GM18502 (cell line): ENCODE measurements around the gene SORBS1.

ENCODE experiments used
- ATAC-seq: cut with Tn5 transposase; IDR thresholded peaks from one replicate; pipeline ENCODE4 v1.9.1; 2021; ENCODE audit warnings: mild to moderate bottlenecking; ENCODE audit not compliant: unreplicated experiment, poor library complexity

Gene SORBS1

DNA sequence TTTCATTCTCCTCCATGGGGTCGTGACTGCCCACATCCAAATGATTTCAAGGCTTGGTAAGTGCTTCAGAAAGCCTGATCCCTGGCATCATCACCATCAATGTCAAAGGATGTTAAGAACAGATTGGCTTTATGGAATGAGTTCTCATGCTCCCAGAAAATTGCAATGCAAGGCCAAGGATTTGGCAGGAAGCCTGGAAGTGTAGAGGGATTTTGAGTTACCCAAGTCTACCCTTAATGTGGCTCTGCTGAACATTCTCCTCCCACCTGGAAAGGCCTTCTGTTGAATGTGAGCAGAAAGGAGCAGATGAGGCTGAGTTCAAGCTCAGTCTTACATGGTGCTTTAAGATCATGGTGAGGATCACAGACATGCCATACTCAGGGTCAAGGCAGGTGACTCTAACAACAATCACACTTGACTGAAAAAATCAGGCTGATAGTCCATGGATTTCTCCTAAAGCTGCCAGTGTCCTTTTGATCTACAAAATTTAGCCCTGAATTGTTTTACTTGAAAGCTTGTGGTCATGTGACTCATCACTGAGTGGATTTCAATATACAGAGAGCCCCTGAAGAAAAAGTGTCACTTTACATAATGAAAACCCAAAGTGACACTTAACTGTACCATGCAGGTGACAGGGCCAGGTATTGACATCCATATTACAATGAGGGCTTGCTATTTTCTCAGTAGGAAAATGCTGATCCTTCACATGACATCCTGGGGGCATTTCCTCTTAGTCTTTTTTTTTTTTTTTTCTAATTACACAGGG is 159.3 kb downstream of the SORBS1 start:
- ATAC-seq: no peak

DNA sequence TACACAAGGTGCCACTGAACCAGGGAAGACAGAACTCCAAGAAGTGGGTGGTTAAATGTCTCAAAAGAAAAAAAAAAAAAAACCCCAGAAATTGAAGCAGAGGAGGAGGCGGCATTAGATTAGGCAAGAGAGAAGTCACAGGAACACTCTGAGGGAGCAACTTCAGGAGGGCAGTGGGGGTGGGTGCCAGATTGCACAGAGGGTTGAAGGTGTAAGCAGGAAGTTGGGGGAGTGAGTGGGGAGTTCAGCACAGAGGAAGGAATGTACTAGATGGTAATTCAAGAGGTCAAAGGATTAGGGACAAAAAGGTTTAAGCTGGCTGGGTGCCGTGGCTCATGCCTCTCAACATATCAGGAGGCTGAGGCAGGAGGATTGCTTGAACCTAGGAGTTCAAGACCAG is 160.4 kb downstream of the SORBS1 start:
- ATAC-seq: no peak

DNA sequence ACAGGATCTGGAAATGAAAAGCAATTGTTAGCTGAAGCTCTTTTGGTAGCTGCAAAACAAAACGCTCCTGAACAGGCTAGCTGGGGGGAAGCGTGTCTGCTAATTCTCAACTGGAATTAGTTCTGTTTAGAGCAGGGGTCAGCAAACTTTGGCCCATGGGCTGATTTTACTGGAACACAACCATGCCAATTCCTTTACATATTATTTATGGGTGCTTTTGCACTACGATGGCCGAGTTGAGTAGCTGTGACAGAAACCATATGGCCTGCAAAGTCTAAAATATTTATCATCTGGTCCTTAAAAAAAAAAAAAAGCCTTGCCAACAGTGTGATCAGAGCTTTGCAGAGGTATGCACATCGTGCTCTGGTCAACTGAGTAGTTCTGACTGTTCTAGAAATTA is 162.0 kb downstream of the SORBS1 start:
- no peak for ATAC-seq

DNA sequence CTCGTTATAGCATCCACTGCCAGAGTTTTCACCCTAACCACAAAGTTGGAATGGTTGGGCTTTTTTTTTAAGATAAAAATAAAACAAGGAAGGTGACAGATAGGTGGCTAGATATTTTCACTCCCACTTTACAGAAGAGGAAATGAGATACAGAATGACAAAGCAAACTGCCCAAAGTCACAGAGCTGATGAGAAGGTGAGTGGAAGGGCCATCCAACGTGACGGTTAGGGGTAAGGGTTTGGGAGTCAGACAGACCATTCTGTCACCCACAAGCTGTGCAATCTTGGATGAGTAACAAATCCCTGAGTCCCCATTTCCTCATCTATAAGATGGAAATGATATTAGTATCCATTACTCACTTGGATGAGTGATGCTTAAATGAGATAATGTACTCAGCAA is 163.4 kb downstream of the SORBS1 start:
- ATAC-seq: no peak

DNA sequence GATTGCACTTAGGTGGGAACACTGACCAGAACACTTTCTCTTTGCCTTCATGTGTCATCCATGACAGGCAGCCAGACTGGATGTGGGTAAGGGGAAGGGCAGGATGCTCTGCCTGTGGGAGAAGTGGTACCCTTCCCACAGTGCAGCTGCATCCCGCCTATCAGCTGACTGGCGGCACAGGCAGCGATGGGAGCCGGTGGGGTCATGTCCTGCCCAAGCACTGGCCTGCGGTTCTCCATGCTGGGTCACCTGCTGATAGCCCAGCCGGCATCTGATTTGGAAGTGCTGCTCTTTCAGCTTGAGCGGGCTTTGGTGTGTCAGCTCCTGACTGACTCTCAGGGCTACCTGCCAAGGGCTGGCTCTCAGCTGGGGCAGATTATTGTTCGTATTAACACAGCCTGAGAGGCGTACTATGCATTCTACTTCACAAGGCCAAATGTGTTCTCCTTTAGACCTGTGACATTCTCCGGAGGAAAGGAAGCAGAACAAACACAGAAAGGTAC is 165.2 kb downstream of the SORBS1 start:
- ATAC-seq: no peak

DNA sequence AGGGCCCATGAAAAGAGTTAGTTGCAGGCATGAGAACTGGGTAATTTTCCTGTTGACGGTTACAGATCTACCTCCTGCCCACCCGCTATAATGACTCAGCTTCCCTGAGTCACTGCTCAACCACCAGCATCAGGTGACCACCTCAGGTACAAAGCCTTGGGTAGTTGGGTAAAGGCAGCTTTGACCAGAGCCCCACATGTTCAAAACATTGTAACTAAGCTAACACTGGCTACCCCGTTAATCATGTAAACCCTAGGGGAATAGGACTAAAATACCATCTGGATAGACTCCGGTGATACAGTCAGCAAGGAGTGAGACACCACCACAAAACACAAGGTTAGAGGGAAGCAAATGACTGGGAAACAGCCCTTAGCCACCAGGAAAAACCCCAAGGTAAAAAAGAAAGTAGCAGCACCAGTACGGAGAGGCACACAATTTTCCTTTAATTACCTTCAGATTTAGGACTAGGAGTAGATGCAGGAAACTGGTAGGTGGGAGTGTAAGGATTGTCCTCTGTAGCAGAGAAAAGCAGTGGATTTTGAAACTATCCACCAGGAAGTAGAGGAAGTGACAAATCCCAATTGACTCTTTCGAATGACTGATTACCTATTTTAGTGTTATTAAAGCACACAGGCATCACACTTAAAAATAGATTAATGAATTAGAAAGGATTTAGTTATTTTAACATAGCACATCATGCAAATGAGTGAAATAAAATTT is 166.8 kb downstream of the SORBS1 start:
- peak; percentile 57 for ATAC-seq

DNA sequence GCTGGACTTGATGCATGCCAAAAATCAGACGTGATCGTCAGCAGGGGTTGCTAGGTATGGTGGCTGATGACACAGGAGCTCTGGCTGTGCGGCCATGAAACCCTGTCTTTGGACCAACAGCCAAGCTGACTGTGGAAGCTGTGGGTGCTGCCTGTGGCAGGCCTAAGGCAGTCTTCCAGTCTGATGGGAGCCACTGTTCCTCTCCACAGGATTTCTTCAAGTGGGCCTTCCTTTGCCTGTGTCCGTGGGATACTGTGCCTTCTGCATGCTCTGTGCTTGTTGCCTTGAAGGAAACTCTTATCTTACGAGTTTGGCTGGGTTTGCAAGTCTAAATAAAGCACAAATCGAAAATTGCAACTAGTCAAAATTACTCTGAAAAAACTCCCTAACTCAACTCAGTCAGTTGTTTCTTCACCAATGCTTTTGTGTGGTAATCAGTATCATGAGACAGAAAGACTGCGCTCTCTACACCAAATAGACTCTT is 168.4 kb downstream of the SORBS1 start:
- ATAC-seq: peak; percentile 36

DNA sequence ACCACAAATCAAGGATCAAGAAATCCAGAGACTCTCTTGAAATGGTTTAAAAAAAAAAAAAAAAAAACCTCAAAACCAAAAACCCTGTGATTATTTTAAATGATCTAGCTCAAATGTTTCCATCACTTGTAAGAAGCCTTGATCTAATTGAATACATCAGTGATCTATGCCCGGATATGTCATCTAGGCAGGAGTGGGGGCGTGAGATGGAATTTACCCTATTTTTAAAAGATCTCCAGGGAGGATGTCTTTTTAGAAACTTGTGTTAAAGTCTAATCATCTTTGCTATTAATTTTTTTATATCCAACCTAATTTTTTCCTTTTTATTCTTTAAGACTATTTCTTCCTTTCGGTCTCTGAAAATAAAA is 169.0 kb downstream of the SORBS1 start:
- ATAC-seq: no peak

DNA sequence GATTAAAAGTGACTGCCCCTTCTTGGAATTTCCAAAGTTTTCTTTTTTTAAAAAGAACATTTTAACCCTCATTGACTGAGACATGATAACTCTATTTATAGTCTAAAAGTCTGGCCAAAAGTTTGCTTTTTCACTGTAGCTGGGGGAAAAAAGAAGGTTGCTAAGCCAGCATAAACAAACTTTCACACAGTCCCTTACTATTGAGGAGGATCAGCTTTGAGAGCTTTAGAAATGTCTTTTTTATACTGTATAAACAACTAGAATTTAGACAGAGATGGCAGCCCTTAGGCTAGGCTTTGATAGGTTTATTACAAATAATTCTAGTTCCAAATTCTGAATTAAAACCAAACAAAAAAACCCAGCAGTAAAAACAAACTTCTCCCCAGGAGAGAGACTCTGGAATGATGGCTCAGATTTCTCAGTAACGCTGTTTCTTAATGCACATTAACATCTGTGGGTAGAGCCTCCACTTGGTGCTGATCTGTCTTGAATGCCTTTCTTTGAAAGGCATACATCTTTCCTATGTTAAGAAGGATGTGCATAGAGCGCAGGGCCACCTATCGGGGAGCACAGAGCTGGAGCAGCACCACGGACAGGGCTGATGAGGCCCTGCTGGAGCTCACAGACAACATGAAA is 169.5 kb downstream of the SORBS1 start:
- ATAC-seq: no peak

DNA sequence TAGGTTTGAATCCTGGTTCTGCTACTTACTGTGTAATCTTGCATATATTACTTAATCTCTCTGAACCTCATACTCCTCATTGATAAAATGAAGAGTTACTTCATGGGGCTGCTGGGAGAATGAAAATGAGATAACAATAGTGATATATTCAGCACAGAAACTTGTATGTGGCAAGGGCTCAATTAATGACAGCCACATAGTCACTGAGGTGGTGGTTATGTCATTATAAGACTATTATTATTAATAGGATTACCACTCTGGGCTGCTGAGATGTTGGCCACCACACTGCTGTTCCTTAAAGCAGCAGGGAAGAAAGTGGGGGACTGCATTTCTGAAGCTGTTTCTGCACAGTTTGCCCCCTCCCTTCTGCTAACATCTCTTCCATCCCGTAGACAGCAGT is 170.0 kb downstream of the SORBS1 start:
- ATAC-seq: no peak

DNA sequence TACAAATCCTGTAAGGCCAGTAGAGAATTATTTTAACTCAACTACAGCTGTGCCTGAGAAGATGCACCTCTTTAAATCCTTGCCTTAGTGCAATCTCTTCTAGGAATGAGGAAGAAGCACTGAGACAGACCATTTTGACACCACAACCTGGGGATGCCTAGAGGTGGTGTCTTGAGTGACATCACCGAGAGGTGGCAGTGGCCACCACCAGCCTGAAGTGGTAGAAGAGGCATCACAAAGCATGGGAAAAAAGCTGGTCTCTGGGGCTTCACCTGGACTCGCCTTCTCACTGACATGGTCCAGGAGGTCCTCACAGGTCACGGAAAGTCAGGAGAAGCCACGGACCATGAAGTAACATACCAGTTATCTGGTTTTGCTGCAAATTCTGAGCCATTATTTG is 171.2 kb downstream of the SORBS1 start:
- no peak for ATAC-seq

DNA sequence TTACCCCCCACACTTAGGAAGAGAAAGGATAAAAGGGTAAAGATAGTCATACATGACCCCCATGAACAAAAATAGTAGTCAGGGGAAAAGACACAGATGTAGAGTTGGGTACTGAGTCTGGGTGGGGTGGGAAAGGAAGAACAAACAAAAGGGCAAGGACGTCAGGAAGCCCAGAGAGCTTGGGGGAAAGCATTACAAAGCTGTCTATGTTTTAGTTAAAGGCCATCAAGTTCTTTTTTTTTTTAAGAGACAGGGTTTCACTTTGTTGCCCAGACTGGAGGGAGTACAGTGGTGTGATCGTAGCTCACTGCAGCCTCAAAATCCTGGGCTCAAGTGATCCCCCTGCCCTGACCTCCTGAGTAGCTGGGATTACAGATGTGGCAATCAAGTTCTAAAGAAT is 172.0 kb downstream of the SORBS1 start:
- no peak for ATAC-seq

DNA sequence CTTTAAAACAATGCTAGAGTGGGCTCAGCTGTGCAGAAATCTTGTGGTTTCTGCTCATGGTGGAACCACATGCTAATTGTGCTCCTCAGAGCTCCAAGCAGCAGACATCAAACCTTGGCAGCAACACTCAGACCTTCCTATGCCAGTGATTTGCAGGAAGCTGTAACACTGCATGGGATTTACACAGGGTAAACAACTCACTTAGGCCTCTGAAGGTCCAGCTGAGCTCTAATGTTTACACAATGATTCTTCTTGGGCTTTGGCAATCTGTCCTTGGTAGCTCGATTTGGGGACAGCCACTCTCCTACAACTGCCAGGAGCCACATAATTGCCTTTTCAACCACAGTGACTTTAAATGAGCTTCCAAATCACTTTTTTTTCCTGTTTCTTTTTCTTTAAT is 172.6 kb downstream of the SORBS1 start:
- no peak for ATAC-seq

DNA sequence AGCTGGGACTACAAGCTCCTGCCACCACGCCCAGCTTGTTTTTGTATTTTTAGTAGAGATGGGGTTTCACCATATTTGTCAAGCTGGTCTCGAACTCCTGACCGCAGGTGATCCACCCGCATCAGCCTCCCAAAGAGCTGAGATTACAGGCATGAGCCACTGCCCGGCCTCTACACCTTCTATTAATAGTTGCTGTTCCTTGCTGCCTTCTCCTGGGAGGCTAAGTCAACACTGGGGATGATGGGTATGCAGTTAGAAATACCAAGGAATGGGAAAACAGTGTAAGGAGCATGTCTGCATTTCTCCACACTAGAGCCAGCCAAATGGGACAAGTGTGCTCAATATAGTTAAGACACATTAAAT is 173.1 kb downstream of the SORBS1 start:
- ATAC-seq: no peak

DNA sequence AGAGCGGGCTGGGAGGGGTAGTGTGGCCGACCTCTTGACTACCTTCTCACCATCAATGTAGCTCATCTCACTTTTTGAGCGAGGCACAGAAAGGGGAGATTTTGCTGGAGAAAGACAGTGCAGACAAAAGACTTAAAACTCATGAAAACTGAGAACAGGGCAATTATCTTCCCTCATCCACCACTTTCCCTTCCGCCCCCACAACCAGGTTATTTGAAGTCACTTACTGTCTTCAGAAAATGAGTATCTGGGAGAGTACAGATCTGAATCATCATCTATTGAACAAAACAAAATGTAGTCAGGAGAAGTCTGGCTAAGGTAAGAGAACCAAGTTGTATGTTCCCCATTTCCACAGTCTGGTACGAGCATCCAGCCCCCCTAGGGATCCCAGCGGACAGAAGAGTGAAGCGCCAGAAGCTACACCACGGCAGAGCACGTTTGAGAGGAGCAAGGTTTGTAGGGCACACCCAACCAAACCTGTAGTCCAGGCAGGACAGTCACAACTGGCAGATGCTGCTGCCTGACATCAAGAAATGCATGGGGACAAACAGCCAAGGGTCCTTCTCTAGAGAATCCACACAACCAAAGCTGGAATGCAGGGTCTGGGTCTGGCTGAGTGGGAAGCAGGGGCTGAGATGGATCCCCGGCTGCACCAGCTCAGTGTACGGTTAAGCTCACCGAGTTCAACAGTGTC is 177.0 kb downstream of the SORBS1 start:
- ATAC-seq: no peak

DNA sequence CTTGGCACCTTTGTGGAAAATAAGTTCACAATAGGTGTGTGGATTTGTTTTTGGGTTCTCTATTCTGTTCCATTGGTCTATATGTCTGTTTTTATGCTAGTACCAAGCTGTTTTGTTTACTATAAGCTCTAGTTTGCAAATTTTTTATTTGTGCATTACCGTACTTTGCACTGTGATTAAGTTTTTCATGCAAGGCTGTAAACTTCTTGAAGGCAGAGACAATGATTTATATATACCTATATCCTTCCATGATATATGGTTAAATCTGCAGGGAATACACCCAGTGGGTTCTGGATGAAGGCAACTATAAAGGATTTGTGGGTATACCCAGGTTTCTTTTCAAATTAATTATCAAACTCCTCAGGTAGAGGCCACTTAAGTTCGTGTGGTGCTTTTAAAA is 178.6 kb downstream of the SORBS1 start:
- ATAC-seq: no peak

DNA sequence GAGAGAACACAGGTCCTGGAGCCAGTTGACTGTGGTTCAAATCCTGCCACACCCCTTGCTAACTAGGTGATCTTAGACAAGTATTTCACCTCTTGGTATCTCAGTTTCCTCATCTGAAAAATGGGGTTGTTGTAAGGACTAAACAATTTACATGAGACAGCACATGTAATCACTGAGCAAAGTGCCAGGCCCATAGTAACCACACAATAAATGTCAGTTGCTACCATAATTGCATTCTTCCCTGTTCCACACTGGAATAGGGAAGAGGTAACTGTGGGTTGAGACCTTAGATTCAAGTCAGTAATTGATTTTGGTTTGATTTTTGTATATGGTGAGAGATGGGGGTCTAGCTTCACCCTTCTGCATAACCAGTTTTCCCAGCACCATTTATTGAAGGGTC is 179.0 kb downstream of the SORBS1 start:
- ATAC-seq: no peak

DNA sequence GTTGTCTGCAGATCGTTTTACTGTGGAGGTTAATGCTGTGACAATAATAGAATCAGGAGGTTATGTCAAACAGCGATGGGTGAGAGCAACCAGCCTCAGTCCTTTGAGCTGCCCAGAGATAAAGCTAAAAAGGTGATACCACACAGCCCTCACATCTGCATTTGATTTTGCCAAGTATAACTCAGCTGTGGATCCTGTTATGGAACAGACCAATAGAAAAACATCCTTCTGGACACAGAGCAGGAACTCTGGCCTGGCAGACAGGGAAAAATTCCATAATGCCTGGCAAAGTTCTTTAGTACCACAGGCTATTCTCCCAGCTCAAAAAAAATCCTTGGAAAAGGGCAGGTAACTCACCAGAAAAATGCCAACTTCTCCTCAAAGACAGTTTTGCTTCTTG is 183.2 kb downstream of the SORBS1 start:
- no peak for ATAC-seq

DNA sequence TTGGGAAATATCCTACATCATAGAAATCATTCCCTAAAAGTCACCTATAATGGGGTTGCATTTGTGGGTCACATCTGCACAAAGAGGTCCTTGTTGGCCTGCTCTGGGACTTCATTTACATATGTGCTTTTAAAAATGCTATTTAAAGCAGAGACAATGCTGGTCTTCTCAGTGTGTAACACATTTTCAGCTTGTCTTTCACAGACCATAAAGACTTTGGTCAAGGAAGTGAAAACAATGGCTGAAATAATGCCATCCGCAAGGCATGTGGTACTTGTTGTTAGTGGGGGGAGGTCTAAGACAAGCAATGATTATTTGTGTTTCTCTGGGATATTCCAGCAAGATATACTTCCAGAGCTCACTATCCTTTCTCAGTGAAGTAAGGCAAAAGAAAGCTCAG is 185.8 kb downstream of the SORBS1 start:
- no peak for ATAC-seq

DNA sequence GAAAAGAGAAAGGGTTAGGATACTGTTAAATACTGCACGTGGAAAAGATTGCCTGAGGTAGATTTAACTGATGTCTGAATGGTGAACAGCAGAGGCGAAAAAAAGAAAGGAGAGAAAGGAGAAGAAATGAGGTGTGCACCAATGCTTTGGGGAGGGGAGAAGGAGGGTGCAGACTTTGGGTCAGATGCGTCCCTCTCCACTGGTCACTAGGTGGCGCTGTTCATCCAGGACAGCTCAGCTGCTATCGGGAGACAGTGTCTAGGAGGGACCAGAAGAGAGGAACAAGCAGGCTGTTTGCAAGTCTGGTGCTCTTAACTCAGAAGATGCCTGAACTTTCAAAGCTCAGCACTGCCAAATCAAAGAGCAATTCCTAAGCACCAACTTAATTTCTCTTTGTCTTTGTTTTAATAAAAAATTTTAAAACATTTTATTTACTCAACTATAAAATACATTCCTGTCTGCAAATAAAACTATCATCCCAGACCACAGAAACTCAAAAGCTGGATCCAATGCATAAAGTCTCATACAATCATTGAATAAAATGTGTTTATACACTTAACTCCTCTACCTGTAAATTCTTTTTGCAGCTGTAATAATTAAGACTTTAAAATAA is 186.5 kb downstream of the SORBS1 start:
- ATAC-seq: peak; percentile 93
